ENCODE data around the gene SLC30A2. TPM values are rescaled to one million over a fixed set of nuclear protein-coding genes. Genes with fewer than 3 reads are reported as not detected.

Gene SLC30A2
- total and polyA plus RNA-seq, 10 of the 15 experiments (the other 5 are each of a cell fraction or from before 2014, with no cell fraction given), result 0.13 TPM; not detected in 9

DNA sequence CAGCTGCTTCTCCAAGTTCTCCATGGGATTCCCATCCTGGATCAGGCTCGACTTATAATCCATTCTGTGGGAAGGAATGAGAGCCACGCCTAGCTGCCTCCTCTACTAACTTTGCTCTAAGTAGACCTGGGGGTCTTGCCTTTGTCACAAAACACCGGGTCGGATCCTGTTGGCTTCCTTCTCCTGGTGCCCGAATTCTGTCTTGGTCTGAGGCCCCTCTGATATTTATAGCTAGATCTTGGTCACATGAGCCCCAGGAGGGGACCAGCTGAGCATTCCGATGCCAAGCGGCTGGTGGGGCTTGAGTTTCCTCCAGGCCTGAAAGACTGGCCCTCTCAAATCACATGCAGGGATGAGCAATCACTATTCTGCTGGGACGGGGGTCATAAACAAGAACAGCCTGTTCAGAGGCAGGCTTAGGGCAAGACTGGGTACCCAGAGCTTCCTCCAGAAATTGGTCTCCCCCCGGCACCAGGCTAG lies 21.6 kb upstream of the SLC30A2 start, which contains the start of gene TRIM63:
TSS of gene TRIM63 (minus strand) at position 199 of the 480 bp plus-strand sequence. CDS start at position 63, 136 bp downstream.
- H3K9me3 ChIP-seq (replicated peaks; ENCODE audit: control insufficient read depth, insufficient read depth, low read length), result no peaks in the 10 kb centered on the region
- FAIRE-seq (no peak), DNase-seq (ENCODE audit: low read depth, low spot score) (no peak), ATAC-seq (no peak)
- no peaks in the 10 kb centered on the region; the same call in 1 of the 2 replicates for H4K20me1 ChIP-seq (ENCODE audit: control insufficient read depth, insufficient read depth)
- intact Hi-C loops (cut with micrococcal nuclease; ENCODE audit: unreplicated experiment) (no loop called here), in situ Hi-C loops (cut with MboI) (no loop called here)
- no peaks in the 10 kb centered on the region for H3K36me3 ChIP-seq (ENCODE audit: control insufficient read depth in 2 of 2, insufficient read depth in 2 of 2, low read length in 1 of 2)
- no peaks in the 10 kb centered on the region for H3K79me2 ChIP-seq (ENCODE audit: control insufficient read depth, insufficient read depth, low read length)
- no peak within 1 kb of the TSS for H3K9ac ChIP-seq (ENCODE audit: control insufficient read depth, insufficient read depth, low read length)
- H2AFZ ChIP-seq (ENCODE audit: control insufficient read depth, low read depth, low read length), result no peak within 1 kb of the TSS
- no peak within 1 kb of the TSS for H3K4me2 ChIP-seq (ENCODE audit: control insufficient read depth, insufficient read depth)
- H3K27ac ChIP-seq (ENCODE audit: control insufficient read depth, insufficient read depth), result no peak within 1 kb of the TSS
- peaks cover 0 to 9% of the 10 kb centered on the region in 2 experiments; a peak in 3 of 4 replicates for H3K27me3 ChIP-seq (replicated peaks in 1 of 2; ENCODE audit: control insufficient read depth in 2 of 2, insufficient read depth in 2 of 2, low read length in 1 of 2)
- no peaks in the 10 kb centered on the region for H3K4me1 ChIP-seq (ENCODE audit: control insufficient read depth, insufficient read depth, low read length)
- ChIA-PET RAD21 (ENCODE audit: unreplicated experiment) (no interaction called here), CTCF (interaction anchor here (1.1 kb wide), 1 partner anchor 14 kb away, joined by 3 read pairs; no protein-coding TSS in a partner anchor), POLR2A (no interaction called here), SMC1A (ENCODE audit: uncharacterized antibody, unreplicated experiment) (interaction anchor here (1.2 kb wide), 1 partner anchor 40 kb away, joined by 3 read pairs; no protein-coding TSS in a partner anchor)
- H3K4me3 ChIP-seq, result no peak within 1 kb of the TSS
- 52% methylated on average over 9 of the region's 9 CpGs for WGBS (ENCODE audit: insufficient coverage, insufficient replicate concordance, low lambda C conversion rate, missing lambda C conversion rate)
- TF ChIP-seq TCF12 (IDR thresholded peaks at IDR 0.05; ENCODE audit: low read depth, low read length) (no peak), SPI1 (IDR thresholded peaks at IDR 0.05; ENCODE audit: borderline replicate concordance, insufficient read depth, low read depth, low read length) (no peak), CHD1 (IDR thresholded peaks at IDR 0.05; ENCODE audit: low read depth, low read length) (no peak), CEBPB (IDR thresholded peaks at IDR 0.05; ENCODE audit: borderline replicate concordance in 1 of 2, low read depth in 2 of 2, low read length in 2 of 2) (no peak)
- no TSS peak for BruUV-seq (replicated peaks)

DNA sequence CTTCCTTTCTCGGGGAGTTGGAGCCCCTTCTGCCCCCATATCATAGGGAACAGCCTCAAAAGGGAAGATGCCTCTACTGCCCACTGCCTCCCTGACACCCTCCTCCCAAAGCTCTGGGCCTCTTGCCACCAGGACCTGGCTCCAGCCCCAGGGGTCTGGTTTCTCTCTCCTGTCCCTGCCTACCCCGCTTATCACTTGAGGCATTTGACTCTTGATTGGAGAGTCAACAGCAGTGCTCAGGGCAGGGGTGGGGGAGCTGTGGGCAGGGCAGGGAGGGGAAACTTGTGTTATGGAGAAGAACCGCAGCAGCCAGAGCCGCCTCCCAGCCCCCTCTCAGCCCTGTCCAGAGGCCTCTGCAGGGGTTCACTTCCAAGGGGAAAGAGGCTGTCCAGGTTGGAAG lies 20.9 kb upstream of the SLC30A2 start:
- no peaks in the 10 kb centered on the region for H3K4me1 ChIP-seq (ENCODE audit: control insufficient read depth, insufficient read depth, low read length)
- FAIRE-seq (no peak), DNase-seq (ENCODE audit: low read depth, low spot score) (no peak), ATAC-seq (no peak)
- ChIA-PET POLR2A (no interaction called here), SMC1A (ENCODE audit: uncharacterized antibody, unreplicated experiment) (interaction anchor here (1.2 kb wide), 1 partner anchor 39 kb away, joined by 3 read pairs; no protein-coding TSS in a partner anchor), CTCF (interaction anchor here (1.1 kb wide), 1 partner anchor 13 kb away, joined by 3 read pairs; no protein-coding TSS in a partner anchor), RAD21 (ENCODE audit: unreplicated experiment) (no interaction called here)
- 43% methylated on average over 4 of the region's 4 CpGs for WGBS (ENCODE audit: insufficient coverage, insufficient replicate concordance, low lambda C conversion rate, missing lambda C conversion rate)
- no peaks in the 10 kb centered on the region for H3K79me2 ChIP-seq (ENCODE audit: control insufficient read depth, insufficient read depth, low read length)
- intact Hi-C loops (cut with micrococcal nuclease; ENCODE audit: unreplicated experiment) (no loop called here), in situ Hi-C loops (cut with MboI) (no loop called here)
- no peak overlapping the region for H2AFZ ChIP-seq (ENCODE audit: control insufficient read depth, low read depth, low read length)
- H3K27ac ChIP-seq (ENCODE audit: control insufficient read depth, insufficient read depth), result no peak overlapping the region
- H3K27me3 ChIP-seq (replicated peaks in 1 of 2; ENCODE audit: control insufficient read depth in 2 of 2, insufficient read depth in 2 of 2, low read length in 1 of 2), result peaks cover 0 to 9% of the 10 kb centered on the region in 2 experiments; a peak in 3 of 4 replicates
- BruUV-seq (replicated peaks), result no TSS peak
- no peak overlapping the region for H3K4me2 ChIP-seq (ENCODE audit: control insufficient read depth, insufficient read depth)
- H4K20me1 ChIP-seq (ENCODE audit: control insufficient read depth, insufficient read depth), result no peaks in the 10 kb centered on the region
- no peak overlapping the region for H3K4me3 ChIP-seq
- no peaks in the 10 kb centered on the region for H3K9me3 ChIP-seq (replicated peaks; ENCODE audit: control insufficient read depth, insufficient read depth, low read length)
- no peaks in the 10 kb centered on the region for H3K36me3 ChIP-seq (ENCODE audit: control insufficient read depth in 2 of 2, insufficient read depth in 2 of 2, low read length in 1 of 2)
- TF ChIP-seq SMAD5 (IDR thresholded peaks at IDR 0.05; ENCODE audit: low read depth) (no peak), SUPT20H (IDR thresholded peaks at IDR 0.05; ENCODE audit: borderline replicate concordance, control insufficient read depth, low read depth, low read length) (no peak), BMI1 (IDR thresholded peaks at IDR 0.05; ENCODE audit: borderline replicate concordance) (no peak), PAX5 (IDR thresholded peaks at IDR 0.05; ENCODE audit: borderline replicate concordance, low read depth, low read length) (no peak), CBX3 (IDR thresholded peaks at IDR 0.05; ENCODE audit: borderline replicate concordance, low read depth) (no peak), CREB1 (IDR thresholded peaks at IDR 0.05; ENCODE audit: low read depth) (no peak), NR2F1 (conservative IDR thresholded peaks at IDR 0.05) (no peak)
- no peak overlapping the region for H3K9ac ChIP-seq (ENCODE audit: control insufficient read depth, insufficient read depth, low read length)
